B cell (primary cell): ENCODE measurements around the gene EXD3. TPM values are rescaled to one million over a fixed set of nuclear protein-coding genes. Genes with fewer than 3 reads are reported as not detected.

ENCODE experiments used
- ATAC-seq: fragments of 200-7000 bp; cut with Tn5 transposase; one replicate; pipeline ENCODE4 v1.10.0; 2021; ENCODE audit warnings: low read depth, mild to moderate bottlenecking, moderate number of reproducible peaks, moderate library complexity
- CTCF ChIA-PET: fragments of 350-600 bp; sonication (Branson Sonifier 250); formaldehyde crosslinking; loops from one replicate; lab custom pipeline; 2021; ENCODE audit warnings: antibody characterized with exemption, inconsistent platforms; lab: Charles Lee
- POLR2A ChIA-PET: fragments of 350-600 bp; sonication (Branson Sonifier 250); formaldehyde crosslinking; loops from one replicate; lab custom pipeline; 2021; ENCODE audit warnings: antibody characterized with exemption; lab: Charles Lee
- DNase-seq: peaks from one replicate; pipeline ENCODE4 v3.0.0; 2013
- H2AFZ ChIP-seq: 2 replicates; pipeline ENCODE4 v1.6.1; 2012; ENCODE audit warnings: mild to moderate bottlenecking, low read depth, low read length; ENCODE audit not compliant: insufficient read depth, poor library complexity, severe bottlenecking
- H3K27ac ChIP-seq, 2 donors: 1 replicate in 1 of 2; 2 replicates in 1 of 2; pipeline ENCODE4 v1.5.1; 2012 to 2013; ENCODE audit warnings: low read length in 2 of 2, mild to moderate bottlenecking in 2 of 2, moderate library complexity in 1 of 2
- H3K27me3 ChIP-seq, 4 experiments: fragments of 200-600 bp in 1 of 4; sonication (generic) in 1 of 4; replicated peaks in 1 of 4; 1 replicate in 2 of 4; 2 replicates in 2 of 4; pipeline versions ENCODE4 v1.6.1 to v1.7.0; 2013 to 2016; ENCODE audit warnings: low read length in 3 of 4, mild to moderate bottlenecking in 2 of 4, mixed read lengths in 1 of 4, moderate library complexity in 1 of 4; ENCODE audit not compliant: insufficient read depth in 4 of 4, control insufficient read depth in 3 of 4; ENCODE audit errors: control extremely low read depth in 1 of 4
- H3K36me3 ChIP-seq, 2 experiments: replicated peaks in 1 of 2; 1 replicate in 1 of 2; 2 replicates in 1 of 2; pipeline versions ENCODE4 v1.6.1 to v1.7.1; 2013; ENCODE audit warnings: low read length in 1 of 2; ENCODE audit not compliant: insufficient read depth in 2 of 2, control insufficient read depth in 1 of 2; ENCODE audit errors: control extremely low read depth in 1 of 2, extremely low read depth in 1 of 2
- H3K4me1 ChIP-seq, 2 donors: fragments of 200-600 bp in 1 of 2; sonication (generic) in 1 of 2; 1 replicate in 1 of 2; 2 replicates in 1 of 2; pipeline versions ENCODE4 v1.5.1 to v1.6.1; 2013 to 2017; ENCODE audit warnings: low read length in 2 of 2; ENCODE audit not compliant: control insufficient read depth in 2 of 2, insufficient read depth in 2 of 2
- H3K4me2 ChIP-seq: replicated peaks from 2 replicates; pipeline ENCODE3; 2012; ENCODE audit warnings: mild to moderate bottlenecking, low read depth, low read length; ENCODE audit not compliant: poor library complexity, severe bottlenecking
- H3K4me3 ChIP-seq, 5 experiments: fragments of 200-600 bp in 1 of 5; sonication (generic) in 1 of 5; 1 replicate in 3 of 5; 2 replicates in 2 of 5; pipeline versions ENCODE4 v1.5.1 to v1.7.0; 2011 to 2016; ENCODE audit warnings: low read length in 4 of 5, mild to moderate bottlenecking in 4 of 5, low read depth in 2 of 5, control low read depth in 1 of 5, moderate library complexity in 1 of 5; ENCODE audit not compliant: insufficient read depth in 1 of 5; ENCODE audit errors: control extremely low read depth in 1 of 5, extremely low read depth in 1 of 5
- H3K79me2 ChIP-seq: fragments of 200-600 bp; sonication (generic); one replicate; pipeline ENCODE4 v1.6.0; 2016; ENCODE audit warnings: low read length; ENCODE audit not compliant: control insufficient read depth, insufficient read depth
- H3K9ac ChIP-seq: fragments of 200-600 bp; sonication (generic); 2 replicates; pipeline ENCODE4 v1.6.1; 2017; ENCODE audit warnings: mild to moderate bottlenecking, low read length, moderate library complexity
- H3K9me3 ChIP-seq, 3 donors: one replicate each; pipeline versions ENCODE4 v1.6.1 to v1.7.1; 2013; ENCODE audit warnings: low read length in 2 of 3; ENCODE audit not compliant: control insufficient read depth in 2 of 3, insufficient read depth in 1 of 3; ENCODE audit errors: control extremely low read depth in 1 of 3
- H4K20me1 ChIP-seq: 2 replicates; pipeline ENCODE4 v1.6.0; 2012; ENCODE audit warnings: mild to moderate bottlenecking, low read length; ENCODE audit not compliant: insufficient read depth, control insufficient read depth, poor library complexity, severe bottlenecking
- H3K27ac Mint-ChIP-seq: one replicate; pipeline ENCODE4 v1.8.0; 2021; ENCODE audit warnings: mixed read lengths
- H3K27me3 Mint-ChIP-seq: one replicate; pipeline ENCODE4 v1.8.0; 2021; ENCODE audit warnings: mixed read lengths
- H3K4me1 Mint-ChIP-seq: one replicate; pipeline ENCODE4 v1.8.0; 2021; ENCODE audit warnings: mixed read lengths
- H3K4me3 Mint-ChIP-seq: one replicate; pipeline ENCODE4 v1.8.0; 2021; ENCODE audit warnings: mixed read lengths
- H3K9me3 Mint-ChIP-seq: one replicate; pipeline ENCODE4 v1.8.0; 2022; ENCODE audit warnings: mixed read lengths; ENCODE audit not compliant: insufficient read depth
- EZH2 ChIP-seq: IDR thresholded peaks from 2 replicates; pipeline ENCODE4 v1.6.1; 2012; ENCODE audit warnings: borderline replicate concordance, low read depth, mild to moderate bottlenecking, moderate library complexity, low read length; ENCODE audit not compliant: insufficient read depth, poor library complexity, severe bottlenecking
- WGBS: methylation state at CpG from one replicate; pipeline ENCODE4 v1.1.5; 2013; ENCODE audit warnings: missing lambda C conversion rate; ENCODE audit not compliant: insufficient coverage; 5-methylcytosine and 5-hydroxymethylcytosine counted together
- intact Hi-C: fragments of 100-400 bp; cut with micrococcal nuclease; formaldehyde crosslinking; loops from one replicate; pipeline ENCODE4 v1.10.0; 2022
- polyA plus RNA-seq: library from polyadenylated mRNA; depleted of rRNA; stranded (reverse); fragments of >200 nt; gene quantifications from 2 replicates; pipeline ENCODE4 v1.2.3, GENCODE V29; 2012
- total RNA-seq, 2 donors: library from RNA; stranded (reverse); fragments of 120-200 nt in 1 of 2; gene quantifications; 1 replicate in 1 of 2; 2 replicates in 1 of 2; pipeline versions ENCODE4 v1.2.3 to v1.2.4, GENCODE V29; 2013 to 2022
- TF ChIP-seq, protein P1 (sequence below): fragments of 200-600 bp; IDR thresholded peaks from one replicate; pipeline ENCODE4 v1.8.0; 2022; ENCODE audit warnings: antibody characterized with exemption, mild to moderate bottlenecking

EXD3 gene
- total and polyA plus RNA-seq, 2 donors (not counting 1 experiment from before 2014, with no cell fraction given), result 22.5 to 23.7 TPM

DNA sequence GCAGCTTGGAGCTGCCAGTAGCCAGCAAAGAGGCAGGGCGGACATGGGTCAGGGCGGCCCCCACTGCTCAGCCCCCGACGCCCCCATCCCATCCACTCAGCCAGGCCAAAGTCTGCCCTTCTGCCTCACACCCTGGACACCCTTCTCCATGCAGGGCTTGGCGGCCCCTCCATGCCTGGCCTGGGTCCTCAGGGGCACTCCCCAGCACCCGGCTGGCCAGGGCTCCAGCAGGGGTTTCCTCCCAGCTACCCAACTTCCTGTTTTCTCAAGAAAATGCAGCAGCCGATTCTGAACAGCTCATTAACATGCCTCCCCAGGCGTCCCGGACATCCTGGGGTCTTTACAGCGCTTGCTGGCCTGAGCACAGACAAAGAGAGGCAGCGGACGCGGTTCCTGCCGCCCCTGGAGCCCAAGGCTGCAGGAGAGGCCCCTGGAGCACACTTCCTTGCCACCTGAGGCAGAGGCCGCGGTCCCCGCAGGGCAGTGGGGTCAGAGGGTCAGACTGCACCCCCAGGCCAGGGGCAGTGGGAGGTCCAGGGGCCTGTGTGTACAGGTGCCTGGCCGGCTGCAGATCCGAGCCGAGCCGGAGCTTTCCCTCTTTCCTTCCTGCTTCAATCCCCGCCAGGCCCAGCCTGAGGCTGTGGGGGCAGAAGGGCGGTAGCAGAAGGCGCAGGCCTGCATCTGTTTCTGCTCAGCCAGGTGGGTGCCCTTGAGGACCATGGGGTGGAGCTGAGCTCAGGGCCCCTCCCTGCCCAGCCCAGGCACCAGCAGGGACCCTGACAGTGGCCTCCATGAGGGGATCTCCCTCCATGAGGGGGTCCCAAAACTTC lies 102.2 kb downstream of the EXD3 start:
- no peaks in the 10 kb centered on the region for H3K9me3 Mint-ChIP-seq
- TF ChIP-seq, protein P1, sequence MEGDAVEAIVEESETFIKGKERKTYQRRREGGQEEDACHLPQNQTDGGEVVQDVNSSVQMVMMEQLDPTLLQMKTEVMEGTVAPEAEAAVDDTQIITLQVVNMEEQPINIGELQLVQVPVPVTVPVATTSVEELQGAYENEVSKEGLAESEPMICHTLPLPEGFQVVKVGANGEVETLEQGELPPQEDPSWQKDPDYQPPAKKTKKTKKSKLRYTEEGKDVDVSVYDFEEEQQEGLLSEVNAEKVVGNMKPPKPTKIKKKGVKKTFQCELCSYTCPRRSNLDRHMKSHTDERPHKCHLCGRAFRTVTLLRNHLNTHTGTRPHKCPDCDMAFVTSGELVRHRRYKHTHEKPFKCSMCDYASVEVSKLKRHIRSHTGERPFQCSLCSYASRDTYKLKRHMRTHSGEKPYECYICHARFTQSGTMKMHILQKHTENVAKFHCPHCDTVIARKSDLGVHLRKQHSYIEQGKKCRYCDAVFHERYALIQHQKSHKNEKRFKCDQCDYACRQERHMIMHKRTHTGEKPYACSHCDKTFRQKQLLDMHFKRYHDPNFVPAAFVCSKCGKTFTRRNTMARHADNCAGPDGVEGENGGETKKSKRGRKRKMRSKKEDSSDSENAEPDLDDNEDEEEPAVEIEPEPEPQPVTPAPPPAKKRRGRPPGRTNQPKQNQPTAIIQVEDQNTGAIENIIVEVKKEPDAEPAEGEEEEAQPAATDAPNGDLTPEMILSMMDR, result no peak
- TF ChIP-seq EZH2, result no peak
- H3K27me3 Mint-ChIP-seq, result no peaks in the 10 kb centered on the region
- H3K4me3 ChIP-seq, result peak overlapping the region in 4 of 5 experiments; percentile 34 to 67 (median 51)
- H3K4me1 Mint-ChIP-seq, result peaks cover 18% of the 10 kb centered on the region
- peaks cover 0 to 6% (median 0%) of the 10 kb centered on the region in 3 donors for H3K9me3 ChIP-seq
- intact Hi-C loops, result loop anchor here (1.0 kb wide), 1 partner anchor 44 kb away; no protein-coding TSS in a partner anchor
- H2AFZ ChIP-seq, result peak overlapping the region; percentile 71
- peak overlapping the region; percentile 73 for H3K4me3 Mint-ChIP-seq
- ChIA-PET CTCF (interaction anchor here (0.9 to 2.8 kb wide), 4 partner anchors 15 to 138 kb away, joined by 3 to 25 read pairs (median 6); partner anchors contain the start of genes NRARP and NSMF), POLR2A (interaction anchor here (1.0 to 1.8 kb wide), 2 partner anchors 17 to 19 kb away, joined by 4 to 6 read pairs; partner anchors contain the start of gene NRARP)
- H3K9ac ChIP-seq, result peak overlapping the region; percentile 62
- peak; percentile 78 for ATAC-seq
- peaks cover 0 to 7% (median 3%) of the 10 kb centered on the region in 4 experiments for H3K27me3 ChIP-seq
- H3K79me2 ChIP-seq, result no peaks in the 10 kb centered on the region
- no peaks in the 10 kb centered on the region for H3K36me3 ChIP-seq
- 9% methylated on average over 23 of the region's 24 CpGs for WGBS
- H3K4me1 ChIP-seq, result peaks cover 26 to 34% of the 10 kb centered on the region in 2 donors
- H3K27ac Mint-ChIP-seq, result peak overlapping the region; percentile 84
- H3K4me2 ChIP-seq, result peak overlapping the region; percentile 98
- H3K27ac ChIP-seq, result peak overlapping the region; percentile 60 to 69
- peak; percentile 74 for DNase-seq
- H4K20me1 ChIP-seq, result no peaks in the 10 kb centered on the region
